Measurements from ENCODE around the gene CDC25B.

CDC25B gene

GRCh38 chr20:3802524-3803239 lies 6.6 kb downstream of the CDC25B start:
- in situ Hi-C loops (cut with MboI; ENCODE audit: low sequenced_read_pairs, unreplicated experiment): no loop called here
- DNase-seq (ENCODE audit: low spot score): no peak
- TF ChIP-seq CTCF (IDR thresholded peaks at IDR 0.05; ENCODE audit: borderline replicate concordance, control extremely low read depth, extremely low read depth, insufficient read depth, missing control alignments): no peak

- no peak for DNase-seq (ENCODE audit: low spot score)
- in situ Hi-C loops (cut with MboI; ENCODE audit: low sequenced_read_pairs, unreplicated experiment): no loop called here
- TF ChIP-seq CTCF (IDR thresholded peaks at IDR 0.05; ENCODE audit: borderline replicate concordance, control extremely low read depth, extremely low read depth, insufficient read depth, missing control alignments): no peak
These were observed 7.2 kb downstream of the CDC25B start for GRCh38 chr20:3803289-3803688.

- TF ChIP-seq CTCF (IDR thresholded peaks at IDR 0.05; ENCODE audit: borderline replicate concordance, control extremely low read depth, extremely low read depth, insufficient read depth, missing control alignments): no peak
These were observed 7.7 kb downstream of the CDC25B start for GRCh38 chr20:3803854-3804253.

GRCh38 chr20:3804254-3804751 lies 8.2 kb downstream of the CDC25B start:
- DNase-seq (ENCODE audit: low spot score): no peak
- no peak for TF ChIP-seq CTCF (IDR thresholded peaks at IDR 0.05; ENCODE audit: borderline replicate concordance, control extremely low read depth, extremely low read depth, insufficient read depth, missing control alignments)
- in situ Hi-C loops (cut with MboI; ENCODE audit: low sequenced_read_pairs, unreplicated experiment): no loop called here

More at GRCh38 chr20:3803854-3804253, 7.7 kb downstream of the CDC25B start:
- in situ Hi-C loops (cut with MboI; ENCODE audit: low sequenced_read_pairs, unreplicated experiment): no loop called here
- DNase-seq (ENCODE audit: low spot score): no peak

- no peak for TF ChIP-seq CTCF (IDR thresholded peaks at IDR 0.05; ENCODE audit: borderline replicate concordance, control extremely low read depth, extremely low read depth, insufficient read depth, missing control alignments)
- in situ Hi-C loops (cut with MboI; ENCODE audit: low sequenced_read_pairs, unreplicated experiment): no loop called here
- DNase-seq (ENCODE audit: low spot score): no peak
These were observed 8.7 kb downstream of the CDC25B start for GRCh38 chr20:3804781-3805180.

- no peak for TF ChIP-seq CTCF (IDR thresholded peaks at IDR 0.05; ENCODE audit: borderline replicate concordance, control extremely low read depth, extremely low read depth, insufficient read depth, missing control alignments)
- in situ Hi-C loops (cut with MboI; ENCODE audit: low sequenced_read_pairs, unreplicated experiment): no loop called here
- no peak for DNase-seq (ENCODE audit: low spot score)
These were observed 12.4 kb downstream of the CDC25B start for GRCh38 chr20:3808544-3808943.
